ENCODE measurements around the gene ERC2. TPM values are rescaled to one million over a fixed set of nuclear protein-coding genes. Genes with fewer than 3 reads are reported as not detected.
"Not testable (repeated sequence)": the region's sequence is repeated elsewhere in the genome, so short reads cannot be mapped to it uniquely, and the experiment has no call there.

Gene ERC2
- total and polyA plus RNA-seq, 2 of the 8 experiments (the other 6 are each of a cell fraction or from before 2014, with no cell fraction given): 16.4 to 22.8 TPM

DNA sequence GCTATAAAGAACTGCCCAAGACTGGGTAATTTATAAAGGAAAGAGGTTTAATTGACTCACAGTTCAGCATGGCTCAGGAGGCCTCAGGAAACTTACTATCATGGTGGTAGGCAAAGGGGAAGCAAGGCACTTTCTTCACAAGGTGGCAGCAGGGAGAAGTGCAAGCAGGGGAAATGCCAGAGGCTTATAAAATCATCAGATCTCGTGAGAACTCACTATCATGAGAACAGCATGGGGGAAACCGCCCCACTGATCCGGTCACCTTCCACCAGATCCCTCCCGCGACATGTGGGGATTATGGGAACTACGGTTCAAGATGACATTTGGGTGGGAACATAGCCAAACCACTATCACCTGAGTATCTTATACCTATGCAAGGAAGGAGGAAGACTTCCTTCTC is 963.2 kb downstream of the ERC2 start:
- not testable (repeated sequence) for H3K79me1 ChIP-seq (ENCODE audit: low read depth, low read length); H4K91ac ChIP-seq (replicated peaks; ENCODE audit: insufficient read length, low read length); H2AFZ ChIP-seq (ENCODE audit: low read length); H3K27me3 ChIP-seq (replicated peaks in 1 of 4; ENCODE audit: control insufficient read depth in 3 of 4, extremely low read depth in 1 of 4, insufficient read depth in 3 of 4, low read length in 3 of 4); H4K5ac ChIP-seq (ENCODE audit: insufficient read length, low read depth, low read length); H3K36me3 ChIP-seq (ENCODE audit: control insufficient read depth in 2 of 4, insufficient read depth in 4 of 4, low read length in 3 of 4); H3K4me3 ChIP-seq (ENCODE audit: extremely low read depth in 1 of 4, insufficient read depth in 2 of 4, low read depth in 3 of 4, low read length in 4 of 4); H2BK120ac ChIP-seq (replicated peaks; ENCODE audit: low read depth, low read length); H2BK15ac ChIP-seq (ENCODE audit: low read length); H4K20me1 ChIP-seq (replicated peaks in 1 of 2; ENCODE audit: control insufficient read depth in 1 of 2, insufficient read depth in 2 of 2, low read length in 2 of 2); H2BK20ac ChIP-seq (ENCODE audit: low read length); H3K4ac ChIP-seq (replicated peaks; ENCODE audit: insufficient read length, low read depth, low read length); H3K23ac ChIP-seq (ENCODE audit: insufficient read length); H3K23me2 ChIP-seq (ENCODE audit: low read depth, low read length); H3K9ac ChIP-seq (replicated peaks in 1 of 4; ENCODE audit: extremely low read depth in 1 of 4, low read depth in 3 of 4, low read length in 3 of 4); H3K79me2 ChIP-seq (ENCODE audit: control insufficient read depth in 1 of 2, insufficient read depth in 2 of 2, low read length in 2 of 2); H3K9me3 ChIP-seq (ENCODE audit: insufficient read depth in 2 of 2, low read depth in 1 of 2, low read length in 1 of 2); H3K18ac ChIP-seq (ENCODE audit: extremely low read depth, low read length); H3K56ac ChIP-seq (replicated peaks; ENCODE audit: insufficient read length, low read depth, low read length); H4K8ac ChIP-seq (ENCODE audit: extremely low read depth, insufficient read depth, low read length); H3K27ac ChIP-seq (ENCODE audit: low read depth, low read length); H3K4me1 ChIP-seq (replicated peaks in 1 of 4; ENCODE audit: control insufficient read depth in 3 of 4, insufficient read depth in 4 of 4, low read length in 3 of 4); H3K14ac ChIP-seq (ENCODE audit: insufficient read length); H2BK5ac ChIP-seq (ENCODE audit: low read depth, low read length); H2AK5ac ChIP-seq (ENCODE audit: low read depth, low read length); H2BK12ac ChIP-seq (ENCODE audit: low read depth, low read length); H3K4me2 ChIP-seq (ENCODE audit: insufficient read depth in 1 of 2, low read depth in 2 of 2, low read length in 2 of 2)
- POLR2A ChIA-PET (ENCODE audit: partially characterized antibody): interaction anchor here (1.2 kb wide), 1 partner anchor 34 kb away, joined by 3 read pairs; no protein-coding TSS in a partner anchor
- TF ChIP-seq BRCA1 (IDR thresholded peaks at IDR 0.05; ENCODE audit: low read depth, low read length) (peak; percentile 52; the same call in 1 of the 2 replicates), RAD21 (IDR thresholded peaks at IDR 0.05 in 1 of 2, conservative IDR thresholded peaks at IDR 0.05 in 1 of 2; ENCODE audit: low read depth in 2 of 2, low read length in 2 of 2) (peak; percentile 62 to 69), CHD2 (IDR thresholded peaks at IDR 0.05; ENCODE audit: low read length) (peak; percentile 90)
- TF ChIP-seq, protein P1, sequence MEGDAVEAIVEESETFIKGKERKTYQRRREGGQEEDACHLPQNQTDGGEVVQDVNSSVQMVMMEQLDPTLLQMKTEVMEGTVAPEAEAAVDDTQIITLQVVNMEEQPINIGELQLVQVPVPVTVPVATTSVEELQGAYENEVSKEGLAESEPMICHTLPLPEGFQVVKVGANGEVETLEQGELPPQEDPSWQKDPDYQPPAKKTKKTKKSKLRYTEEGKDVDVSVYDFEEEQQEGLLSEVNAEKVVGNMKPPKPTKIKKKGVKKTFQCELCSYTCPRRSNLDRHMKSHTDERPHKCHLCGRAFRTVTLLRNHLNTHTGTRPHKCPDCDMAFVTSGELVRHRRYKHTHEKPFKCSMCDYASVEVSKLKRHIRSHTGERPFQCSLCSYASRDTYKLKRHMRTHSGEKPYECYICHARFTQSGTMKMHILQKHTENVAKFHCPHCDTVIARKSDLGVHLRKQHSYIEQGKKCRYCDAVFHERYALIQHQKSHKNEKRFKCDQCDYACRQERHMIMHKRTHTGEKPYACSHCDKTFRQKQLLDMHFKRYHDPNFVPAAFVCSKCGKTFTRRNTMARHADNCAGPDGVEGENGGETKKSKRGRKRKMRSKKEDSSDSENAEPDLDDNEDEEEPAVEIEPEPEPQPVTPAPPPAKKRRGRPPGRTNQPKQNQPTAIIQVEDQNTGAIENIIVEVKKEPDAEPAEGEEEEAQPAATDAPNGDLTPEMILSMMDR (IDR thresholded peaks at IDR 0.05; ENCODE audit: control extremely low read depth in 1 of 3, insufficient read depth in 1 of 3, low read depth in 1 of 3, low read length in 3 of 3): peak; percentile 27 to 56 (median 53)
- CTCF ChIA-PET (ENCODE audit: partially characterized antibody): interaction anchor here (0.6 to 4.5 kb wide), 19 partner anchors 12 to 754 kb away, joined by 3 to 23 read pairs (median 4); partner anchors contain the start of gene WNT5A
- DNase-seq (ENCODE audit: low read depth in 1 of 2, low spot score in 2 of 2): peak in 1 of 2 experiments; percentile 58
- 61% methylated on average over 6 of the region's 6 CpGs; no CpG with 5 or more reads in 1 of the 2 experiments for WGBS, 2 experiments (ENCODE audit: extremely low coverage in 1 of 2, insufficient coverage in 1 of 2, insufficient read length in 1 of 2, insufficient replicate concordance in 2 of 2, low coverage in 1 of 2, low lambda C conversion rate in 2 of 2, missing lambda C conversion rate in 1 of 2)
- FAIRE-seq: peak; percentile 85

Data from H1 (cell line).